HCT116 (cell line): ENCODE data around the gene IPO8.

Experiments used
- EZH2 ChIP-seq: fragments of 200-600 bp; sonication (generic); IDR thresholded peaks from 2 replicates; pipeline ENCODE4 v1.6.1; 2017; ENCODE audit warnings: antibody characterized with exemption, mixed run types
- POLR2A ChIP-seq: IDR thresholded peaks from 2 replicates; pipeline ENCODE4 v1.7.0; 2011; ENCODE audit warnings: borderline replicate concordance; ENCODE audit not compliant: insufficient read depth, insufficient read length; ENCODE audit errors: extremely low read depth
- POLR2AphosphoS5 ChIP-seq: IDR thresholded peaks from 2 replicates; pipeline ENCODE4 v1.6.1; 2011; ENCODE audit warnings: mild to moderate bottlenecking, low read depth, low read length, moderate library complexity
- SRF ChIP-seq: IDR thresholded peaks from 2 replicates; pipeline ENCODE4 v1.6.1; 2012; ENCODE audit warnings: low read depth
- ZFX ChIP-seq: fragments of 450-650 bp; IDR thresholded peaks from 2 replicates; pipeline ENCODE4 v1.6.1; 2017
- TF ChIP-seq, protein P1 (sequence below), 3 experiments: fragments of 200-600 bp in 1 of 3; sonication (generic) in 1 of 3; IDR thresholded peaks in 2 of 3; conservative IDR thresholded peaks in 1 of 3; 2 replicates each; pipeline ENCODE4 v1.5.1; 2012 to 2017; ENCODE audit warnings: low read depth in 2 of 3, low read length in 2 of 3, antibody characterized with exemption in 1 of 3, borderline replicate concordance in 1 of 3, control low read depth in 1 of 3, mild to moderate bottlenecking in 1 of 3, mixed read lengths in 1 of 3, mixed run types in 1 of 3, moderate library complexity in 1 of 3; ENCODE audit not compliant: insufficient read depth in 1 of 3
- TF ChIP-seq, protein P2 (sequence below): IDR thresholded peaks from 2 replicates; pipeline ENCODE4 v1.6.1; 2012; ENCODE audit warnings: low read depth

DNA sequence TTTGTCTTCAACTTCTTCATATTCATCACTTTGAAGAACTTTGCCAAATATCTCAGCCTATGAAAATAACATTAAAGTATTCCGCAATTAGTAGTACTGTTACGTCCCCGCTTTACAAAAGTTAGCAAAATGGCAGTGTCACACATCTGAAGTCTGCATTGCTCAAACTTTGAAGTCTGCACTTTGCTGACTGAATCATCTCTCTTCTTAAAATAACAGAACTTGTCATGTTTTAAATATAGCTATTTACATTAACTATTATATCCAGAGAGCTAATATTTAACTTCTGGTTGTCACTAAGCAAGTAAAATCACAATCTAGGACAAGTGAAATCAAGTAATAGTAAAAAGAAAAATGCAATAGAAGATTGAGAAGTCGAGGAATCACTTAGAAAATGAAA, 34.5 kb downstream of the IPO8 start:
- TF ChIP-seq SRF (no peak), ZFX (no peak), EZH2 (no peak), POLR2AphosphoS5 (no peak), POLR2A (no peak)
- TF ChIP-seq, protein P1, sequence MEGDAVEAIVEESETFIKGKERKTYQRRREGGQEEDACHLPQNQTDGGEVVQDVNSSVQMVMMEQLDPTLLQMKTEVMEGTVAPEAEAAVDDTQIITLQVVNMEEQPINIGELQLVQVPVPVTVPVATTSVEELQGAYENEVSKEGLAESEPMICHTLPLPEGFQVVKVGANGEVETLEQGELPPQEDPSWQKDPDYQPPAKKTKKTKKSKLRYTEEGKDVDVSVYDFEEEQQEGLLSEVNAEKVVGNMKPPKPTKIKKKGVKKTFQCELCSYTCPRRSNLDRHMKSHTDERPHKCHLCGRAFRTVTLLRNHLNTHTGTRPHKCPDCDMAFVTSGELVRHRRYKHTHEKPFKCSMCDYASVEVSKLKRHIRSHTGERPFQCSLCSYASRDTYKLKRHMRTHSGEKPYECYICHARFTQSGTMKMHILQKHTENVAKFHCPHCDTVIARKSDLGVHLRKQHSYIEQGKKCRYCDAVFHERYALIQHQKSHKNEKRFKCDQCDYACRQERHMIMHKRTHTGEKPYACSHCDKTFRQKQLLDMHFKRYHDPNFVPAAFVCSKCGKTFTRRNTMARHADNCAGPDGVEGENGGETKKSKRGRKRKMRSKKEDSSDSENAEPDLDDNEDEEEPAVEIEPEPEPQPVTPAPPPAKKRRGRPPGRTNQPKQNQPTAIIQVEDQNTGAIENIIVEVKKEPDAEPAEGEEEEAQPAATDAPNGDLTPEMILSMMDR (IDR thresholded peaks at IDR 0.05 in 2 of 3, conservative IDR thresholded peaks at IDR 0.05 in 1 of 3; ENCODE audit: borderline replicate concordance in 1 of 3, insufficient read depth in 1 of 3, low read depth in 2 of 3, low read length in 2 of 3), result no peak
- TF ChIP-seq, protein P2, sequence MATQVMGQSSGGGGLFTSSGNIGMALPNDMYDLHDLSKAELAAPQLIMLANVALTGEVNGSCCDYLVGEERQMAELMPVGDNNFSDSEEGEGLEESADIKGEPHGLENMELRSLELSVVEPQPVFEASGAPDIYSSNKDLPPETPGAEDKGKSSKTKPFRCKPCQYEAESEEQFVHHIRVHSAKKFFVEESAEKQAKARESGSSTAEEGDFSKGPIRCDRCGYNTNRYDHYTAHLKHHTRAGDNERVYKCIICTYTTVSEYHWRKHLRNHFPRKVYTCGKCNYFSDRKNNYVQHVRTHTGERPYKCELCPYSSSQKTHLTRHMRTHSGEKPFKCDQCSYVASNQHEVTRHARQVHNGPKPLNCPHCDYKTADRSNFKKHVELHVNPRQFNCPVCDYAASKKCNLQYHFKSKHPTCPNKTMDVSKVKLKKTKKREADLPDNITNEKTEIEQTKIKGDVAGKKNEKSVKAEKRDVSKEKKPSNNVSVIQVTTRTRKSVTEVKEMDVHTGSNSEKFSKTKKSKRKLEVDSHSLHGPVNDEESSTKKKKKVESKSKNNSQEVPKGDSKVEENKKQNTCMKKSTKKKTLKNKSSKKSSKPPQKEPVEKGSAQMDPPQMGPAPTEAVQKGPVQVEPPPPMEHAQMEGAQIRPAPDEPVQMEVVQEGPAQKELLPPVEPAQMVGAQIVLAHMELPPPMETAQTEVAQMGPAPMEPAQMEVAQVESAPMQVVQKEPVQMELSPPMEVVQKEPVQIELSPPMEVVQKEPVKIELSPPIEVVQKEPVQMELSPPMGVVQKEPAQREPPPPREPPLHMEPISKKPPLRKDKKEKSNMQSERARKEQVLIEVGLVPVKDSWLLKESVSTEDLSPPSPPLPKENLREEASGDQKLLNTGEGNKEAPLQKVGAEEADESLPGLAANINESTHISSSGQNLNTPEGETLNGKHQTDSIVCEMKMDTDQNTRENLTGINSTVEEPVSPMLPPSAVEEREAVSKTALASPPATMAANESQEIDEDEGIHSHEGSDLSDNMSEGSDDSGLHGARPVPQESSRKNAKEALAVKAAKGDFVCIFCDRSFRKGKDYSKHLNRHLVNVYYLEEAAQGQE, result no peak
